HG03175 (cell line): ENCODE measurements around the gene HMGXB3.
"Not testable (repeated sequence)": the region's sequence is repeated elsewhere in the genome, so short reads cannot be mapped to it uniquely, and the experiment has no call there.

ENCODE experiments used
- ATAC-seq: cut with Tn5 transposase; IDR thresholded peaks from one replicate; pipeline ENCODE4 v1.9.1; 2021; ENCODE audit warnings: mild to moderate bottlenecking, moderate library complexity; ENCODE audit not compliant: unreplicated experiment

Gene HMGXB3

DNA sequence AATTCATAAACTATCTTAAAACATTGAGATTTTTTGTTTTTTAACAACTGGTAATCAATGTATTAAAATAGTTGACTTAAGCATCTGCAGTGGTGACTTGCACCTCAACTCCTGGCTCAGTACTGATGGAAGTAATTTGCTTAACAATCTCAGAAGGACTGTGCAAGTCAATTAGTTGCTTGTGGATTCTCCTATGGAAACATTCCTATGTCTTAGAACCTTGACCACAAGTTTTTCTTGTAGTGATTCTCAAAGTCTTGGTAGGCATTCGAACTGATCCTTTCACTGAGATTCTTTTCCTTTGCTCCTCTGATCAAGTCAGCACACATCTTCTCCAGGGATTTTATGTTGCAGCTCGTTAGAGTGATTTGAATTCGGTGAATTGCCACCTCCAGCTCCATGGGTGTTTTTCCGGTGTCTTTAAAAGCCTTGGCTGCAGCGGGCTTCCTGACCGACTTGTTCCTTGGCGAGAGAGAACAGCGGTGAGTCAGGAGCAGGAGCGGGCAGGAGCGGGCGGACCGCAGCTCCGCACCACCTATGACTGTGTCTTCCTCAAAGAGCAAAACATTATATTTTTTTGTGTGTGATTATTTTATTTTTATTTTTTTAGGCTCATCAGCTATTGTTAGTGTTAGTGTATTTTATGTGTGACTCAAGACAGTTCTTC, 21.1 kb downstream of the HMGXB3 start:
- ATAC-seq: no peak

- no peak for ATAC-seq
These were observed 21.6 kb downstream of the HMGXB3 start for GRCh38 chr5:150022158-150022531.

GRCh38 chr5:150022681-150023080, 22.1 kb downstream of the HMGXB3 start:
- ATAC-seq: no peak

DNA sequence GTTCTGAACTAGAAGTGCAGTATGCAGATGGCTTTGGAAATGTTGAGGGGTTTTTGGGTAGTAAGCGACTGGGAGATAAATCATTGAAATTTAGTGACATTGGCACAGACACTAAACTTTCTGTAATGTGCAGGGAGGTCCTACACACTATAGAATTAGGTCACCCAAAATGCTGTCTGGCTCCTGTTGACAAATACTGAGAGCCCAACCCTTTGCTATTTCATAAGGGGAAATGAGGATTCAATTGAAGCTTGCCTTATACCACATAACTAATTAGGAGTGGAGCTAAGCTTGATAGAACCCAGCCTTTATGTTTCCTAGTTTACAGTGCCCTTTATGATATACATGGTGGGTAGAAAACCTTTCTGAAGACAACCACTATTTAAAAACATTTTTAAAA, 22.6 kb downstream of the HMGXB3 start:
- no peak for ATAC-seq

DNA sequence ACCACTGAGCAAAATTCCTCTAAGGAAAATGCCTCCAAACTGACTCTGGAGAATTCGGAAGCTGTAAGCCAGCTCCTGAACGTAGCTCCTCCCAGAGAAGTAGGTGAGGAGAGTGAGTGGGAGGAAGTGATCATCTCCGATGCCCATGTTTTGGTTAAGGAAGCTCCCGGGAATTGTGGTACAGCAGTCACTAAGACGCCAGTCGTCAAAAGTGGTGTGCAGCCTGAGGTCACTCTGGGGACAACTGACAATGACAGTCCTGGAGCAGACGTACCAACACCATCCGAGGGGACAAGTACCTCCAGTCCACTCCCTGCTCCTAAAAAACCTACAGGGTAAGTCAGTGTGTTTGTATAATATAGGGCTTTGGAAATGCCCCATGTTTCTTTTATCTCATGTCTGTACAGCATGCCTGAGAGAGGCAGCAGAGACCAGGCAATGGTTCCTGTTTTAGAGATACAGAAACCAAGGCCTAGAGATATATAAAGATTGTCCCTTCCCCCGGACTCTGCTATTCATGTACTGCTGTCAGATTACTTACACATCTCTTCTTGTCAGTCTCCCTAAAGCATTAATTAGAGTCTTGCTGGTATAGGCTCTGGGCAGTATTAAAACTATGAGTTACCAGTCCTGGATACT, 23.9 kb downstream of the HMGXB3 start:
- no peak for ATAC-seq

DNA sequence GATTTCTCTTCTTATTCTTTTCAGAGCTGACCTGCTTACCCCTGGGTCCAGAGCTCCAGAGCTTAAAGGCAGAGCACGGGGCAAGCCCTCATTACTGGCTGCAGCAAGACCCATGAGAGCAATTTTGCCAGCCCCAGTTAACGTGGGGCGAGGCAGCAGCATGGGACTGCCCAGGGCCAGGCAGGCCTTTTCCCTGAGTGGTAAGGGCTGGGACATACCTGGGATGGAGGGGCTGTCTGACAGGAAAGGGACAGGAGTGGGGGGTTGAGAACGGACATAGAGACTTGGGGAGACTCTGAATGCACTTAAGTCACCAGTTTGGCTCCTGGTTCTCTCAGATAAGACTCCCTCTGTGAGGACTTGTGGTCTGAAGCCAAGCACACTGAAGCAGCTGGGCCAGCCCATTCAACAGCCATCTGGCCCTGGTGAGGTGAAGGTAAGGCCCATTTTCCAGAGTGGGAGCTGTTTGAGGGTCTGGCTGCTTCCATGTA, 26.2 kb downstream of the HMGXB3 start:
- no peak for ATAC-seq

- ATAC-seq: not testable (repeated sequence)
These were observed 27.5 kb downstream of the HMGXB3 start for GRCh38 chr5:150028047-150028446.

- no peak for ATAC-seq
These were observed 32.8 kb downstream of the HMGXB3 start for GRCh38 chr5:150033334-150033733.

GRCh38 chr5:150034662-150035061, 34.1 kb downstream of the HMGXB3 start:
- no peak for ATAC-seq

GRCh38 chr5:150035139-150035895, 34.8 kb downstream of the HMGXB3 start:
- peak; percentile 94 for ATAC-seq

DNA sequence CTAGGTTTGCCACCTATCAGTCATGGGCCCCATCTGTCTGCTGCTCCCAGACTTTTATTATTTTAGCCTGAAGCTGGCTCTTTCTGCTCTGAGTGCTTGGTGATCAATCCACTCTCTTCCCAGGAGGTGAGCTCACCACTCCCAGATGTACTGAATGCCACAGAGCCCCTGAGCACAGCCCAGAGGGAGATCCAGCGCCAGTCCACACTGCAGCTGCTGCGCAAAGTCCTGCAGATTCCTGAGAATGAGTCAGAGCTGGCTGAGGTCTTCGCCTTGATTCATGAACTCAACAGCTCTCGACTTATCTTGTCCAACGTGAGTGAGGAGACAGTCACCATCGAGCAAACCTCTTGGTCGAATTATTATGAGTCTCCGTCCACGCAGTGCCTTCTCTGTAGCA, 36.0 kb downstream of the HMGXB3 start:
- ATAC-seq: no peak

GRCh38 chr5:150038547-150038946, 38.0 kb downstream of the HMGXB3 start:
- no peak for ATAC-seq

DNA sequence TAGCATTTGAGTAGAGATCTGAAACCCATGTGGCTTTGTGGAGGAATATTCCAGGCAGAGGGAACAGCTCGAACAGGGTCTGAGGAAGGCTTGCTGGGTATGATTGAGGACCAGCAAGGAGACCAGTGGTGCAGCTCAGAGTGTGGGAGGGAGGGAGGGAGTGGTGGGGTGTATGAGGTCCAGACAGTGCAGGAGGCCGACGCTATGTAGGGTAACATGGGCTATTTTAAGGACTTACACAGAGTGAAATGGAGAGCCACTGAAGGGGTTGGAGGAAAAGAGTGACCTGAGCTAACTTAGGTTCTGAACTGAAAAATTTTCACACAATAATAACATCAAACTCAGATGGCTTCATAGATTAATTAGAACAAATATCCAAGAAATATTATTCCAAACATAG, 41.9 kb downstream of the HMGXB3 start:
- no peak for ATAC-seq

GRCh38 chr5:150043657-150044328, 43.3 kb downstream of the HMGXB3 start:
- no peak for ATAC-seq

DNA sequence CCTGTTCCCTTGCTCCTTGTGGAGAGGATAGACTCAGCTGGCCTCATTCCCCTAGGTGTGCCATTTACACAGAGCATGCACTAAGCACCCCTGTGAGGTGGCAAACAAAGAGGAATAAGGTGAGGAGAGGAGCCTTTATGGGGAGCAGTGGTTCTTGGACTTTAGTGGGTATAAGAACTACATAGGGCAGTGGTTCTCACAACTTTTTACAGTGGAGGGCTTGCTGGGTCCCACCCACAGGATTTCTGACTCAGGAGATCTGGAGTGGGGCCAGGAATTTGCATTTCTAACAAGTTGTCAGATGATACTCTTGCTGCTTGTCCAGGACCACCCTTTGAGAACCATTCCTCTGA, 43.8 kb downstream of the HMGXB3 start:
- no peak for ATAC-seq

DNA sequence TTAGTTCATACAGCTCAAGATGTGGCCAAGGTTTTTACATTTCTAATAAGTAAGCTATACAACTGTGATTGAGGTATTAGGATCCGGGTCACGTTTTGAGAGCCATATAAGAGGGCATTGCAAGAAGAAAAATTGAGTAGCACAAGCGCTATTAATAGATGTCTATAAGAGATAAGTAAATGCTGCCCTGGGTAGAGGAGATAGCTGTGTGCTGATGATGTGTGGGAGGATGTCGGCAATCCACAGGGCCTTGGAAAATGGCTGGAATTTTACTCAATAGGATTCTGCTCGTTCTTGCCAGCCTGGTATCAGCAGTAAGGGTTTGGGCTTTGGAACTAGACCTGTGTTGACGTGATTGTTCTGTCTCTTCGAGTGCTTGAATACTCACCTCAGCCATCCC, 44.2 kb downstream of the HMGXB3 start:
- ATAC-seq: no peak

DNA sequence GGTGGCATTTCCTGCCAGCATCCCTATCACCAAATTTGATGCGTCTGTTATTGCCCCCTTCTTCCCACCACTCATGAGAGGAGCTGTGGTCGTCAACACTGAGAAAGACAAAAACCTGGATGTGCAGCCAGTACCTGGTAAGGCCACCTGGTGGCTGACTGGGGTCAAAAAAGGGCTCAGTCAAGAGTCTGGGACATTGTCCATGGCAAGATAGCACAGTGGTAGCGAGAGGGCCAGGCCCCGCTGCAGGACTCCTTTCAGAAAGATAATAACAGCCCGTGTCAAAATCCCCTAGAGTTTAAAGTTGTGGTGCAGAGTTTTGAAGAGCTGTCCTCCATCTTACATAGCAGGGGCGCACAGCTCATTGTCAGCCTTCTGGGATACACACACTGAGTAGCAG, 45.0 kb downstream of the HMGXB3 start:
- no peak for ATAC-seq

GRCh38 chr5:150046031-150046430, 45.5 kb downstream of the HMGXB3 start:
- no peak for ATAC-seq

- not testable (repeated sequence) for ATAC-seq
These were observed 49.8 kb downstream of the HMGXB3 start for GRCh38 chr5:150050172-150050811.

GRCh38 chr5:150051657-150052195, 51.2 kb downstream of the HMGXB3 start:
- no peak for ATAC-seq
